Epithelial cell of proximal tubule (primary cell): ENCODE measurements around the gene PGA5. TPM values are rescaled to one million over a fixed set of nuclear protein-coding genes. Genes with fewer than 3 reads are reported as not detected.

Experiments
- DNase-seq: peaks from one replicate; pipeline ENCODE4 v3.0.0-alpha.2; 2011; ENCODE audit warnings: low read depth
- H3K4me3 ChIP-seq: 2 replicates; pipeline ENCODE4 v1.5.1; 2011; ENCODE audit warnings: low read depth, mild to moderate bottlenecking, low read length
- CTCF ChIP-seq: conservative IDR thresholded peaks from 2 replicates; pipeline ENCODE4 v1.5.1; 2012; ENCODE audit warnings: low read depth, mild to moderate bottlenecking, low read length
- total RNA-seq: library from RNA; depleted of rRNA; stranded (reverse); fragments of >200 nt; gene quantifications from 2 replicates; pipeline ENCODE4 v1.2.3, GENCODE V29; 2015

Gene PGA5
- total RNA-seq, 1 donor from 2014 or later, result not detected

DNA sequence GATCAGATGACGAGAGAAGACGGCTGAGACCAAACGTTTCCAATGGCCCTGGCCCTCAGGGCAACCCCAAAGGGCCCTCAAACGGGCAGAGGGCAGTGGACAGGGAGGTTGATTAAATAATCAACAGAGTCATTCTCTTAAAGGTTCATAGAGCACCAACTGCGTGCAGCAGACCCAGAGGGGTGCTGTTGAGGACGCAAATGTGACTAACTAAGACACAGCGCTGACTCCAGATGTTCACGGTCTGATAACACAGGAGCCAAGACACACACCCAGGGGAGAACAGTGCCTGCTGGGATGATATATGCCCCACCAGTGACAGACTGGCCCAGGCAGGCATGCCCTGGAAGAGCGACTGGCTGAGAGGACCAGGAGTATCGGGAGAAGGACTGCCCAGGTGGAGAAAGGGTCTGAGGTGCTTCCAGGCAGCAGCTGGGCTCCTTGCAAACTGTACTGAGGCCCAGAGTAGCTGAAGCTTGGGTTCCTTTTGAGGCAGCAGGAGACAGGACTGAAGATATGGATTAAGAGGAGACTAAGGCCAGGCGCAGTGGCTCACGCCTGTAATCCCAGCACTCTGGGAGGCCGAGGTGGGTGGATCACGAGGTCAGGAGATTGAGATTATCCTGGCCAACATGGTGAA lies 46.5 kb downstream of the PGA5 start:
- no peak for TF ChIP-seq CTCF
- no peak overlapping the region for H3K4me3 ChIP-seq
- no peak for DNase-seq

DNA sequence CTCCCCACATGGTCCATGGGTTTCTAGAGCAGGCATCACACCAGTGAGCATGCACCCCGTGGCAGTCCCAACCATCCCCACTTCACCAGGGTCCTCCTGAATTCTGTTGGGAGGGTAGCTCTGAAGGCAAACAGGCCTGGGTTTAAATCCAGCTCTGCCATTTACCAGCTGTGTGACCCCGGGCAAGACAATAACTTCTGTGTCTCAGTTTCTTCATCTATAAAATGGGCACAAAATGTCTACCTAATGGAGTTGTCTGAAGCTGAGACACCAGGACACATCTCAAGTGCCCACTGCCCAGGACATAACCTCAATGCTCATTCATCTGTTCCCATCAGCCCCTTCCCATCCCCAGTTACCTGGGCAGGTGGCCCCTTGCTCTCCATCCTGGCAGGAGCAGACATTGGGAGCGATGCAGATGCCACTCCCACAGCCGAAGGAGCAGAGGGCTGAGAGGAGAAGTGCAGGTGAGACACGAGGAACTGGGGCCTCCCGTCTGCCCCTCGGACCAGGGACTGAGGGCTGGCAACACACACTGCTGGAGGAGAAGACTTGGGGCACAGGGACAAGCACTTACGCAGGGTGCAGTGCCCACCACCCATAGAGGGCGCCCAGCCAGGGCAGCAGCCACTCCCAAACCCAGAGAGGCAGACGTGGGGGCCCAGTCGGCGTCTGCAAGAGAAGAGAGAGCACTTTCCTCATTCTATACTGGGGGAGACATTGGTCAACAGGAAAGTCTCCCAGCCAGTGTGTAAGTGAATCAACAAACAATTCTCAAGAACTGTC lies 50.1 kb downstream of the PGA5 start:
- peak; percentile 4 for TF ChIP-seq CTCF
- DNase-seq, result no peak

GRCh38 chr11:61292356-61292755 lies 51.4 kb downstream of the PGA5 start:
- DNase-seq, result no peak
- no peak for TF ChIP-seq CTCF

More for the DNA sequence above, 50.1 kb downstream of the PGA5 start:
- H3K4me3 ChIP-seq, result no peak overlapping the region

GRCh38 chr11:61293867-61294716 lies 53.1 kb downstream of the PGA5 start:
- TF ChIP-seq CTCF, result no peak
- peak overlapping the region; percentile 63 for H3K4me3 ChIP-seq
- no peak for DNase-seq

More at GRCh38 chr11:61292356-61292755, 51.4 kb downstream of the PGA5 start:
- H3K4me3 ChIP-seq, result no peak overlapping the region

DNA sequence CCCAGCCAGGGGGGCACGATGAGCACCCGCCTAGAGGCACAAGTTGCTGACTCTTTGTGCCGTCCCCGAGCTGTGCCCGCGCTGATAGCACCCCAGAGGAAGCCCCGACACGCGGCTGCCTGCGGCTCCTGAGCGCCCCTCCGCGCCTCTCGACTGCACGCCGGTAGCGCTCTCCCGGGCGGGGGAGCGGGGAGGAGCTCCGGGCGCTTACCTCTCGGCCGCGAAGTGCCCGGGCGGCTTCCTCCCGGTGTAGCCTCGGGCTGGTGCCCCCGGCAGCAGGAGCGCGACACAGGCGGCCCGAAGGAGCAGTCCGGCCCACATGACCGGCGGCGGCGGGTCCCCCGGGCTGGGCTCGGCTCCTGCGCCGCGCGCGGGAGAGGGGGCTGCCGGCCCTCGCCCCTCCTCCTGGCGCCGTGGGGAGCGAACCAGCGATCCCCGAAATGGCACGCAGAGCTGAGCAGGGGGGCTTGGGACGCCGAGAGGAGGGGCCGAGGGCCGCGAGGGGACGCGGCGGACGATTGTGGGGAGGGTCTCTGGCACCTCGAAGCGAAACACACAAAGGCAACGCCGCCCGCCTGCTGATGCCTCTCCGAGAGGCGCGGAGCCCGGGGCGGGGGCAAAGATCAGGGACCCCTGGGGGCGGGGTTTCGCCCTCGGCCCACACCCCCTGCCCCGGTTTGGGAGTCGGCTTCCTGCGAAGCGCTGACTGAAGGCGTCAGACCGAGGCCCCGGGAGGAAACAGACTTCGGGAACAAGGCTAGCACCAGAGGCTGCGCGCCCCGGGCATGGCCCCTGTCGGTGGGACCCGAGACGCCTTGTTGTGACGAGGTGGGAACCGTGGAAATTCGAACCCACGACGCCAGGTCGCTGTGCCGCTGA lies 54.0 kb downstream of the PGA5 start, which contains the start of gene VWCE:
Gene VWCE (minus strand): TSS at position 600 of the 879 bp plus-strand sequence. CDS start 279 bp downstream, at position 321.
- peak; percentile 29 for TF ChIP-seq CTCF
- H3K4me3 ChIP-seq, result peak within 1 kb of the TSS; percentile 63
- no peak for DNase-seq

DNA sequence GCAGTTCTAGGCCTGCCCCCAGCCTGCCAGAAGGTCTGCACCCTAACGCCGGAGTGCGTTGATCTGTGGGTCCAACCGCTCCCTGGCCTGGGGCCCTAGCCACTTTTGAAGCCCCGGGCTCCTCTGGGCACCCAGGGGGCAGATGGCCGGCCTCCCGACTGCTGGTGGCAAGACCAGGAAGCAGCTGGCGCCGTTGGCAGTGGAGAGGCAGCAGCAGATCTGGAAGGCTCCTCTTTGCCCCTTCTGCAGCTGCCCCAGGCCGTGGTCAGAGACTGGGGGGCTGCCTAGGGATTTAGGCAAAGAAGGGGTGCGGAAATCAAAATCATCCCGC lies 54.6 kb downstream of the PGA5 start:
- peak overlapping the region; percentile 63 for H3K4me3 ChIP-seq
- DNase-seq, result no peak
- TF ChIP-seq CTCF, result no peak
